ENCODE results near the gene GREB1L.
"Not testable (repeated sequence)": the region's sequence is repeated elsewhere in the genome, so short reads cannot be mapped to it uniquely, and the experiment has no call there.

Gene GREB1L

GRCh38 chr18:21305621-21306020 is 63.6 kb downstream of the GREB1L start:
- Histone ChIP-seq H3K36me3 (ENCODE audit: control insufficient read depth, insufficient read depth, low read length) (no peaks in the 10 kb centered on the region), H3K9ac (ENCODE audit: low read depth, low read length) (no peak overlapping the region), H3K9me3 (ENCODE audit: control insufficient read depth, insufficient read depth, low read length) (no peaks in the 10 kb centered on the region), H3K4me1 (ENCODE audit: control insufficient read depth, insufficient read depth, low read length) (peaks cover 20% of the 10 kb centered on the region), H3K4me3 (ENCODE audit: low read depth, low read length) (no peak overlapping the region), H3K27ac (ENCODE audit: low read depth, low read length) (no peak overlapping the region), H3K27me3 (ENCODE audit: control insufficient read depth, insufficient read depth, low read length) (no peaks in the 10 kb centered on the region)

- H3K36me3 ChIP-seq (ENCODE audit: control insufficient read depth, insufficient read depth, low read length): no peaks in the 10 kb centered on the region
- peaks cover 13% of the 10 kb centered on the region; the same call in 1 of the 2 replicates for H3K4me1 ChIP-seq (ENCODE audit: control insufficient read depth, insufficient read depth, low read length)
- H3K27ac ChIP-seq (ENCODE audit: low read depth, low read length): no peak overlapping the region
- no peaks in the 10 kb centered on the region for H3K27me3 ChIP-seq (ENCODE audit: control insufficient read depth, insufficient read depth, low read length)
- no peaks in the 10 kb centered on the region for H3K9me3 ChIP-seq (ENCODE audit: control insufficient read depth, insufficient read depth, low read length)
- H3K9ac ChIP-seq (ENCODE audit: low read depth, low read length): no peak overlapping the region
- no peak overlapping the region for H3K4me3 ChIP-seq (ENCODE audit: low read depth, low read length)
These were observed 64.3 kb downstream of the GREB1L start for GRCh38 chr18:21306368-21306767.

GRCh38 chr18:21307578-21307977 is 65.5 kb downstream of the GREB1L start:
- no peaks in the 10 kb centered on the region for H3K9me3 ChIP-seq (ENCODE audit: control insufficient read depth, insufficient read depth, low read length)
- no peak overlapping the region for H3K27ac ChIP-seq (ENCODE audit: low read depth, low read length)
- H3K36me3 ChIP-seq (ENCODE audit: control insufficient read depth, insufficient read depth, low read length): no peaks in the 10 kb centered on the region
- no peak overlapping the region for H3K9ac ChIP-seq (ENCODE audit: low read depth, low read length)
- H3K4me1 ChIP-seq (ENCODE audit: control insufficient read depth, insufficient read depth, low read length): peaks cover 12% of the 10 kb centered on the region; the same call in 1 of the 2 replicates
- H3K4me3 ChIP-seq (ENCODE audit: low read depth, low read length): no peak overlapping the region
- no peaks in the 10 kb centered on the region for H3K27me3 ChIP-seq (ENCODE audit: control insufficient read depth, insufficient read depth, low read length)

- H3K27me3 ChIP-seq (ENCODE audit: control insufficient read depth, insufficient read depth, low read length): no peaks in the 10 kb centered on the region
- no peak overlapping the region for H3K4me3 ChIP-seq (ENCODE audit: low read depth, low read length)
- no peak overlapping the region for H3K9ac ChIP-seq (ENCODE audit: low read depth, low read length)
- H3K27ac ChIP-seq (ENCODE audit: low read depth, low read length): no peak overlapping the region
- no peaks in the 10 kb centered on the region for H3K9me3 ChIP-seq (ENCODE audit: control insufficient read depth, insufficient read depth, low read length)
- no peaks in the 10 kb centered on the region for H3K4me1 ChIP-seq (ENCODE audit: control insufficient read depth, insufficient read depth, low read length)
- H3K36me3 ChIP-seq (ENCODE audit: control insufficient read depth, insufficient read depth, low read length): no peaks in the 10 kb centered on the region
These were observed 67.2 kb downstream of the GREB1L start for GRCh38 chr18:21309248-21309647.

GRCh38 chr18:21311980-21312379 is 69.9 kb downstream of the GREB1L start:
- not testable (repeated sequence) for H3K4me3 ChIP-seq (ENCODE audit: low read depth, low read length); H3K36me3 ChIP-seq (ENCODE audit: control insufficient read depth, insufficient read depth, low read length); H3K4me1 ChIP-seq (ENCODE audit: control insufficient read depth, insufficient read depth, low read length); H3K27me3 ChIP-seq (ENCODE audit: control insufficient read depth, insufficient read depth, low read length); H3K9ac ChIP-seq (ENCODE audit: low read depth, low read length); H3K27ac ChIP-seq (ENCODE audit: low read depth, low read length); H3K9me3 ChIP-seq (ENCODE audit: control insufficient read depth, insufficient read depth, low read length)

DNA sequence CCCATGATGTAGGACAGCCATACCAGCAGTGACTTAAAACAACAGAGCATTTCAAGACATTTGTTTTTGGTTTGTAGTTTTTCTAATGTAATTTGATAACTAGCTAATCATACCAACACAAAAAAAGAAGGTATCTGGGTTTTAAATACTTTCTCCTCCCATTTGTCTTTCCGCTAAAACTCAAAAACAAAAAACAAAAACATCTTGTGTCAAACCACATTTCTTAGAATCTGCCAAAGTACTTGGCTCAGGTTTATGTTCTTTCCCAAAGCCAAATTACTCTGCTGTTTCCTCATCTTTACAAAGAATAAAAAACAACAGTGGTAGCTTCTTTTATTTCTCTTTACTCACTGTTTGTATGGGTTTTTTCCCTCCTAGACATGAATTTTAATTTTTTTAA is 71.5 kb downstream of the GREB1L start:
- H3K4me3 ChIP-seq (ENCODE audit: low read depth, low read length): no peak overlapping the region
- no peak overlapping the region for H3K27ac ChIP-seq (ENCODE audit: low read depth, low read length)
- H3K9ac ChIP-seq (ENCODE audit: low read depth, low read length): no peak overlapping the region
- H3K36me3 ChIP-seq (ENCODE audit: control insufficient read depth, insufficient read depth, low read length): no peaks in the 10 kb centered on the region
- no peaks in the 10 kb centered on the region for H3K27me3 ChIP-seq (ENCODE audit: control insufficient read depth, insufficient read depth, low read length)
- no peaks in the 10 kb centered on the region for H3K9me3 ChIP-seq (ENCODE audit: control insufficient read depth, insufficient read depth, low read length)
- H3K4me1 ChIP-seq (ENCODE audit: control insufficient read depth, insufficient read depth, low read length): peaks cover 7% of the 10 kb centered on the region

DNA sequence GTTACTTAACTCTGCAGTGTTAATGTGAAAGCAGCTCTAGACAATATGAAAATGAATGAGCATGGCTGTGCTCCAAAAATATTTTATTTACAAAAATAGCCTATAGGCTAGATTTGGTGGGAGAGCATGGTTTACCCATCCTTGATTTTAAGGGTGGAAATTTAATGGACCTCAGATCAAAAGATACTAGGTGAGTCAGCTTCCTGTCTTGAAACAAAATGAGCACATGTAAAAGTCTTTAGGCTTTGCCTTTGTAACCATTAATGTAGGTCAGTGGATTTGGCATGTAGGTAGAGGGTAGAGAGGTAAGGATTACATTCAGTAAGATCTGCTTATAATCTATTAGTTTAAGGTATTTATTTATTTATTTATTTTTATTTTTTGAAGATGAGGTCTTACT is 72.7 kb downstream of the GREB1L start:
- Histone ChIP-seq H3K9me3 (ENCODE audit: control insufficient read depth, insufficient read depth, low read length) (no peaks in the 10 kb centered on the region), H3K4me1 (ENCODE audit: control insufficient read depth, insufficient read depth, low read length) (peaks cover 7% of the 10 kb centered on the region), H3K36me3 (ENCODE audit: control insufficient read depth, insufficient read depth, low read length) (no peaks in the 10 kb centered on the region), H3K9ac (ENCODE audit: low read depth, low read length) (no peak overlapping the region), H3K27me3 (ENCODE audit: control insufficient read depth, insufficient read depth, low read length) (no peaks in the 10 kb centered on the region), H3K27ac (ENCODE audit: low read depth, low read length) (no peak overlapping the region), H3K4me3 (ENCODE audit: low read depth, low read length) (no peak overlapping the region)

- H3K4me1 ChIP-seq (ENCODE audit: control insufficient read depth, insufficient read depth, low read length); H3K4me3 ChIP-seq (ENCODE audit: low read depth, low read length); H3K27me3 ChIP-seq (ENCODE audit: control insufficient read depth, insufficient read depth, low read length); H3K36me3 ChIP-seq (ENCODE audit: control insufficient read depth, insufficient read depth, low read length); H3K27ac ChIP-seq (ENCODE audit: low read depth, low read length); H3K9ac ChIP-seq (ENCODE audit: low read depth, low read length); H3K9me3 ChIP-seq (ENCODE audit: control insufficient read depth, insufficient read depth, low read length): not testable (repeated sequence)
These were observed 73.1 kb downstream of the GREB1L start for GRCh38 chr18:21315126-21315525.

- H3K27ac ChIP-seq (ENCODE audit: low read depth, low read length): no peak overlapping the region
- no peak overlapping the region for H3K9ac ChIP-seq (ENCODE audit: low read depth, low read length)
- no peak overlapping the region for H3K4me3 ChIP-seq (ENCODE audit: low read depth, low read length)
- H3K4me1 ChIP-seq (ENCODE audit: control insufficient read depth, insufficient read depth, low read length): peaks cover 7% of the 10 kb centered on the region
- no peaks in the 10 kb centered on the region for H3K9me3 ChIP-seq (ENCODE audit: control insufficient read depth, insufficient read depth, low read length)
- no peaks in the 10 kb centered on the region for H3K27me3 ChIP-seq (ENCODE audit: control insufficient read depth, insufficient read depth, low read length)
- no peaks in the 10 kb centered on the region for H3K36me3 ChIP-seq (ENCODE audit: control insufficient read depth, insufficient read depth, low read length)
These were observed 73.7 kb downstream of the GREB1L start for GRCh38 chr18:21315741-21316197.

GRCh38 chr18:21316296-21316695 is 74.3 kb downstream of the GREB1L start:
- Histone ChIP-seq H3K27me3 (ENCODE audit: control insufficient read depth, insufficient read depth, low read length) (no peaks in the 10 kb centered on the region), H3K4me3 (ENCODE audit: low read depth, low read length) (no peak overlapping the region), H3K9me3 (ENCODE audit: control insufficient read depth, insufficient read depth, low read length) (no peaks in the 10 kb centered on the region), H3K9ac (ENCODE audit: low read depth, low read length) (no peak overlapping the region), H3K27ac (ENCODE audit: low read depth, low read length) (no peak overlapping the region), H3K36me3 (ENCODE audit: control insufficient read depth, insufficient read depth, low read length) (no peaks in the 10 kb centered on the region), H3K4me1 (ENCODE audit: control insufficient read depth, insufficient read depth, low read length) (peaks cover 7% of the 10 kb centered on the region)

DNA sequence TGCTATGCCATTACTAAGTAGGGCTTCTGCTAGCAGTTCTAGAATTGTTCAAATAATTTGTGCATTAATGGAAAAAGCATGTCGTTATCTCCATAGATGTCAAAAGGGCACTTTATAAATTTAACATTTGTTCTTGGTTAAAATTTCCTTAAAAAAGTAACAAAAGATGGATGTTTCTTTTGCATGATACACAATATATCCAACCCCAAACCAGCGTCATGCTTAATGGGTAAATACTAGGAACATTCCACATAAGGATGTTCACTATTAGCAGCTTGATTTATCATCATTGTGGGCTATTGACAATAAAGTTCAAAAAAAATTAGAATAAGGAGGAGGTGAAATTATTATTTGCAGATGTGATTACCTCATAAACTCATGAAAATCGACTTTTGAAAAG is 79.7 kb downstream of the GREB1L start:
- Histone ChIP-seq H3K27ac (ENCODE audit: low read depth, low read length) (no peak overlapping the region), H3K36me3 (ENCODE audit: control insufficient read depth, insufficient read depth, low read length) (no peaks in the 10 kb centered on the region), H3K9me3 (ENCODE audit: control insufficient read depth, insufficient read depth, low read length) (no peaks in the 10 kb centered on the region), H3K4me3 (ENCODE audit: low read depth, low read length) (no peak overlapping the region), H3K9ac (ENCODE audit: low read depth, low read length) (no peak overlapping the region), H3K27me3 (ENCODE audit: control insufficient read depth, insufficient read depth, low read length) (no peaks in the 10 kb centered on the region), H3K4me1 (ENCODE audit: control insufficient read depth, insufficient read depth, low read length) (peaks cover 3% of the 10 kb centered on the region; the same call in 1 of the 2 replicates)

DNA sequence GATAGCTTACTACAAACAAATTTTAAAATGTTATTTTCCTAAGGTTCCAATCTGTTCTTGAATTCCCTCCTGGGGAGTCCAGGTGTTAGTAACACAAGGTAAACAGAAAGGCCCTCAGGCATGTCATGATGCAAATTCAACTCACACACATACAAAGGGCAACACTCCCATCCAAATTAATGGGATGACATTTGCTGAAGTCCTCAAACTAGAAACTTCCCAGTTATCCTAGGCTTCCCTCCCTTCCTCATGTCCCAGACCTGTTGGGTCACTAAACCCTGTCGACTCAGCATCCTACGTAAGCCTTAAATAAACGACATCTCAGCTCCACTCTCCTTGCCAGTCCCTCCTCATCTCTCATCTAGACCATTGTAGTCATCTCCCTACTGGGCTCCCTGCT is 85.1 kb downstream of the GREB1L start:
- peaks cover 37% of the 10 kb centered on the region for H3K4me1 ChIP-seq (ENCODE audit: control insufficient read depth, insufficient read depth, low read length)
- no peak overlapping the region for H3K4me3 ChIP-seq (ENCODE audit: low read depth, low read length)
- no peak overlapping the region for H3K9ac ChIP-seq (ENCODE audit: low read depth, low read length)
- H3K27me3 ChIP-seq (ENCODE audit: control insufficient read depth, insufficient read depth, low read length): 0 out of 2 replicates have a peak, but pooled peaks cover 3% of the 10 kb centered on the region
- peak overlapping the region; percentile 56 for H3K27ac ChIP-seq (ENCODE audit: low read depth, low read length)
- no peaks in the 10 kb centered on the region for H3K9me3 ChIP-seq (ENCODE audit: control insufficient read depth, insufficient read depth, low read length)
- H3K36me3 ChIP-seq (ENCODE audit: control insufficient read depth, insufficient read depth, low read length): no peaks in the 10 kb centered on the region
